Mesenteric fat pad (tissue), 1 donor: ENCODE data around the gene MAGEA2B. TPM values are rescaled to one million over a fixed set of nuclear protein-coding genes. Genes with fewer than 3 reads are reported as not detected.
"Not testable (repeated sequence)": the region's sequence is repeated elsewhere in the genome, so short reads cannot be mapped to it uniquely, and the experiment has no call there.

Source experiments
- DNase-seq: peaks from one replicate; pipeline ENCODE4 v3.0.0-alpha.2; 2020; ENCODE audit warnings: low spot score
- total RNA-seq: library from RNA; stranded (reverse); fragmentation: NEBNext Ultra II Directional; extraction: Animal tissue kit (Norgen Biotek cat#: 25700); gene quantifications from one replicate; pipeline ENCODE4 v1.2.1, GENCODE V29; 2021
- donor health status: DM: yes; HTN: yes; CAD: no.

MAGEA2B gene
- total RNA-seq, 1 donor from 2014 or later = not detected

DNA sequence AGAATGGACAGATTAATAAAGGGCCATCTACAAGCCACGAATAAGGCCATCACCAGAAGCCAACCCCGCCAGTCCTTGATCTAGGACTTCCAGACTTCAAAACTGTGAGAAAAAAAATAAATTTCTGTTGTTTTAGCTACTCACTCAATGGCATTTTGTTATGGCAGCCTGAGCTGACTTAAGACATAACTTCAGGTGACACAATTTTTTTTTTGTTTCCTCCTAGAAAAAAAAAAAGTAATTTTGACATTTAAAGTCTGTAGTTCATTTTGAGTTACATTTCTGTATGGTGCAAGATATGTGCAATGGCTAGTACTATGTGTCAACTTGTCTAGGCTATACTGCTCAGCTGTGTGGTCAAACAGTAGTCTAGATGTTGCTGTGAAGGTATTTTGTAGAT lies 44.5 kb downstream of the MAGEA2B start, which contains the start of gene CSAG3:
Gene CSAG3 (plus strand): TSS at position 301 of the 400 bp plus-strand sequence.
- not testable (repeated sequence) for DNase-seq

- not testable (repeated sequence) for DNase-seq
These were observed 45.1 kb downstream of the MAGEA2B start for GRCh38 chrX:152759544-152759943.

DNA sequence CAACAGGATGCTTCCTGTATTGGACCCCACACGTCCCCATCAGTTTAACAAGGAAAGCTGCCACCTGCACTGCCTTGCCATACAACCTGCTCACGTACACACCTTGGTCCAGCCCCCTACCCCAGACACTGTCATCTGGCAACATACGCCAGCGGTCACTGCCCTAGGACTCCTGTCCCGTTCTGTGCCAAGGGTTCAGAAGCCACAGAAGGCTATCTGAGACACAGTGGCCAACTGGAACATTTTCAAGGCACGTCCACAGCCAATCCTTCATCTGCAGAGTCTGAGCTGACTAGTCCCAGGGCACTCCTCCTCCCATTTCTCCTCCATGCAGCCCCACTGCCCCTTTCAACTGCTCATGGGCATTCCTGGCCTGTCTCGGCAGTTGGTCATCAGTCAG lies 47.2 kb downstream of the MAGEA2B start:
- DNase-seq = not testable (repeated sequence)

GRCh38 chrX:152766562-152766961 lies 52.1 kb downstream of the MAGEA2B start:
- DNase-seq = peak; percentile 85

Other genes starting within 250 kb of the MAGEA2B start
- gene GABRQ, start 76.7 kb upstream of the MAGEA2B start, total RNA-seq = not detected
- gene MAGEA3, start 15.8 kb upstream of the MAGEA2B start, total RNA-seq = not detected
- not detected for gene CSAG2, start 5.4 kb upstream of the MAGEA2B start, total RNA-seq
- gene CSAG1, start 19.1 kb downstream of the MAGEA2B start, total RNA-seq = not detected
- not detected for gene MAGEA12, start 19.1 kb downstream of the MAGEA2B start, total RNA-seq
- gene MAGEA2, start 39.2 kb downstream of the MAGEA2B start, total RNA-seq = not detected
- gene CSAG3, start 44.6 kb downstream of the MAGEA2B start, total RNA-seq = not detected
- not detected for gene MAGEA6, start 55.1 kb downstream of the MAGEA2B start, total RNA-seq
- 22.1 TPM for gene CETN2, start 116.1 kb downstream of the MAGEA2B start, total RNA-seq
- gene NSDHL, start 116.4 kb downstream of the MAGEA2B start, total RNA-seq = 35.4 TPM
- 6.3 TPM for gene ZNF185, start 183.4 kb downstream of the MAGEA2B start, total RNA-seq